Measurements from ENCODE around the gene MACROD2. TPM values are rescaled to one million over a fixed set of nuclear protein-coding genes. Genes with fewer than 3 reads are reported as not detected.

MACROD2 gene
- total RNA-seq, 1 experiment from 2014 or later = 2.3 TPM

GRCh38 chr20:15251171-15251570, 1255.9 kb downstream of the MACROD2 start:
- no peak for DNase-seq (ENCODE audit: low spot score)

- DNase-seq (ENCODE audit: low spot score) = no peak
These were observed 1257.0 kb downstream of the MACROD2 start for GRCh38 chr20:15252304-15252703.

- DNase-seq (ENCODE audit: low spot score) = no peak
These were observed 1258.1 kb downstream of the MACROD2 start for GRCh38 chr20:15253431-15253830.

GRCh38 chr20:15256676-15257568, 1261.6 kb downstream of the MACROD2 start:
- DNase-seq (ENCODE audit: low spot score) = no peak

GRCh38 chr20:15257569-15257870, 1262.2 kb downstream of the MACROD2 start:
- DNase-seq (ENCODE audit: low spot score) = no peak

GRCh38 chr20:15265581-15266309, 1270.4 kb downstream of the MACROD2 start:
- no peak for DNase-seq (ENCODE audit: low spot score)

- DNase-seq (ENCODE audit: low spot score) = no peak
These were observed 1272.6 kb downstream of the MACROD2 start for GRCh38 chr20:15267935-15268334.

GRCh38 chr20:15278041-15278440, 1282.7 kb downstream of the MACROD2 start:
- DNase-seq (ENCODE audit: low spot score) = no peak

- DNase-seq (ENCODE audit: low spot score) = no peak
These were observed 1292.0 kb downstream of the MACROD2 start for GRCh38 chr20:15287329-15287728.

- no peak for DNase-seq (ENCODE audit: low spot score)
These were observed 1292.8 kb downstream of the MACROD2 start for GRCh38 chr20:15288106-15288505.

- no peak for DNase-seq (ENCODE audit: low spot score)
These were observed 1294.0 kb downstream of the MACROD2 start for GRCh38 chr20:15289337-15289736.

GRCh38 chr20:15292405-15292804, 1297.1 kb downstream of the MACROD2 start:
- no peak for DNase-seq (ENCODE audit: low spot score)

GRCh38 chr20:15296422-15296821, 1301.1 kb downstream of the MACROD2 start:
- DNase-seq (ENCODE audit: low spot score) = no peak

- DNase-seq (ENCODE audit: low spot score) = no peak
These were observed 1302.0 kb downstream of the MACROD2 start for GRCh38 chr20:15297059-15297875.

- no peak for DNase-seq (ENCODE audit: low spot score)
These were observed 1306.8 kb downstream of the MACROD2 start for GRCh38 chr20:15302075-15302474.

GRCh38 chr20:15310361-15310760, 1315.0 kb downstream of the MACROD2 start:
- DNase-seq (ENCODE audit: low spot score) = no peak

- no peak for DNase-seq (ENCODE audit: low spot score)
These were observed 1321.2 kb downstream of the MACROD2 start for GRCh38 chr20:15316556-15316955.

- DNase-seq (ENCODE audit: low spot score) = no peak
These were observed 1322.4 kb downstream of the MACROD2 start for GRCh38 chr20:15317546-15318232.

GRCh38 chr20:15318682-15319081, 1323.4 kb downstream of the MACROD2 start:
- no peak for DNase-seq (ENCODE audit: low spot score)

- no peak for DNase-seq (ENCODE audit: low spot score)
These were observed 1324.1 kb downstream of the MACROD2 start for GRCh38 chr20:15319439-15319838.

- DNase-seq (ENCODE audit: low spot score) = no peak
These were observed 1325.6 kb downstream of the MACROD2 start for GRCh38 chr20:15320941-15321340.

Data from HT-29 (cell line).